ENCODE measurements around the gene MB21D2.
"Not testable (repeated sequence)": the region's sequence is repeated elsewhere in the genome, so short reads cannot be mapped to it uniquely, and the experiment has no call there.

MB21D2 gene

DNA sequence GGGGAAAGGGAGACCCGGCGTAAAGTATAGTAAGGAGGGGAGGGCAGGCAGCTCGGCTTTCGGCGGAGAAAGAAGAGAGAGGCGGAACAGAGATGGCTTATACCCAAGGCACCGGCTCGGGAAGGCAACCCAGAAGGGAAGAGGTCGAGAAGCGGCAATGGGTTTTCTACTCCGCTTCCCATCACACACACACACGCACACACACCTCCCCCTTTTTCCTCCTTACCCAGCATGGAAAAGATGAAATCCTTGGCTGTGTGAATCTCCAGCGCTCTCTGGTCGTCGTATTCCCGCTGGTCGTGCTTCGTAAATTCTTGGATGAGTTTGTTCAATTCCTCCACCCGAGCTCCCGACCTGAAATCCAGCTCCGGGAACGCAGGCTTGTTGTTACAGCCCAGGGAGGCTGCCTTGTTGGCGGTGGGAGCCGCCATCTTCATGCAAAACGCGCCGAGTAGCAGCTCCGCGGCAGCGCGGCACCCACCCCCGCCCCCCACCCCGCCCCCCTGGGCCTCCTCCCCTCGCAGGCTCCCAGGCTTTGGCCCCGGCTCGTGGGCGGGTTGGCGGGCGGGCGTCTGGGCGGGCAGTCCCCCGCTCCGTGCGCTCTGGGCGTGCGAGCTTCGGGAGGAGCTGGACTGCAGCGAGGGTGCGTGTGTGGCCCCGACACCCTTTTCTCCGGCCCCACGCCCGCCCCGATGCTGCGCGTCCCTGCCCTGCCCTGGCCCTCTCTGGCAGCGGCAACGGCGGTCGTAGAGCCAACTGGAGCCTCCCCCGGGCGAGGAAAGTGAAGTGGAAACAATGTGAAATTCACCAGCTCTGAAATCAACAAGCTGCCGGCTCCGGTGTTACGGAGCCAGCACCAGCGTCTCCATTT, at the start of gene MB21D2:
Gene MB21D2, minus strand, starts transcription at position 453 of the 871 bp plus-strand sequence. Its CDS starts 16 bp downstream, at position 437.
- DNase-seq: peak; percentile 63 to 75

- not testable (repeated sequence) for DNase-seq
Measured at GRCh38 chr3:192964959-192965719, 47.5 kb upstream of the MB21D2 start.

DNA sequence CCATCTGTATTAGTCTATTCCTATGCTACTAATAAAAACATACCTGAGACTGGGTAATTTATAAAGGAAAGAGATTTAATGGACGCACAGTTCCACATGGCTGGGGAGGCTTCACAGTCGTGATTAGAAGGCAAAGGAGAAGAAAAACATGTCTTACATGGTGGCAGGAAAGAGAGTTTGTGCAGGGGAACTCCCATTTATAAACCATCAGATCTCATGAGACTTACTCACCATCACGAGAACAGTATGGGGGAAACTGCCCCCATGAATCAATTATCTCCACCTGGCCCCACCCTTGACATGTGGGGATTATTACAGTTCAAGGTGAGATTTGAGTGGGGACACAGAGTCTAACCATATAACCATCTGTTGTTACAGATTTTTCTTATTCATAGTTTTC, 42.1 kb upstream of the MB21D2 start:
- no peak for DNase-seq

DNA sequence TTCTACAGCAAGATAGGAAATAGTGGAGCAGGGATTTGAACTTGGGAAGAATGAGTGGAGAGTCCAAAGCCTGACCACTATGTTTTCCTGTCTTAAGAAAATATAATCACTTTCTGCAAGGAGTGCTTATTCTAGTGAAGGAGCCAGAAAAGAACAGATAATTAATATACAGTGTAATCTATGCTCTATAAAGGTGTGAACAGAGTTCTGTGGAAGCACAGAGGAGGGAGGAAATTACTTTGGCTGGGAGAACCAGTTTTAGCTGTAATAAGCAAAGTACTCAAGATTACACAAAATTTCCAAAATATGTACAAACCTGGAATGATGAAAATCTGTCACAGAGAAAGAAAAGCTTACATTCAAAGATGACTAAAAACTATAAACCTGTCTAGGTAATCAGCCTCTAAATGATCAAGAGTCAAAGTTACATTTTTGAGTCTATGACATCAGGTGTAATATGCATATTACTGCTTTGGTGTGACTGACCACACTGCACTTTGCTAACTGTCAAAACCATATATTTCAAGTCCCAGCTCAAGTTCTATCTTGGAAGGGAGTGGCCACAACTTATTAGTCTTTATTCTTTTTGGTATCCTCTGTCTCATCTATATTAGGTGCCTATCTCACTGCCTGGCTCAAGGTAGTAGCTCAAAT, 40.7 kb upstream of the MB21D2 start:
- DNase-seq: no peak

- DNase-seq: no peak
Measured at GRCh38 chr3:192957441-192958021, 39.9 kb upstream of the MB21D2 start.

- no peak for DNase-seq
Measured at GRCh38 chr3:192953926-192954325, 36.3 kb upstream of the MB21D2 start.

DNA sequence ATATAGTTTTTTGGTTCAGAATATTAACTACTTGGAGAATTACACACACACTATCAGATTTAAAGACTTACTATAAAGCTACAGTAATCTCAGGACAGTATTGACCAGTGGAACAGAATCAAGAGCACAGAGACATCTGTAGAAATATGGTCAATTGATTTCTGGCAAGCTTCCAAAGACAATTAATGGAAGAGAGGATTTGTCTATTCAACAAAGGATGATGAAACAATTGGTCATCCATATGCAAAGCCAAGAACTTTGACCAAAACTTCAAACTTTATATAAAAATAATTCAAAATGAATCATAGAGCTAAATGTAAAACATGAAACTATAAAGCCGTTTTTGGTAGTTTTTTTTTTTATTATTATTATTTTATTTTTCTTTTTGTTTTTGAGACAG, 29.8 kb upstream of the MB21D2 start:
- no peak for DNase-seq

GRCh38 chr3:192943393-192943792, 25.7 kb upstream of the MB21D2 start:
- DNase-seq: no peak

- no peak for DNase-seq
Measured at GRCh38 chr3:192942625-192943024, 25.0 kb upstream of the MB21D2 start.

- DNase-seq: no peak
Measured at GRCh38 chr3:192940129-192940528, 22.5 kb upstream of the MB21D2 start.

DNA sequence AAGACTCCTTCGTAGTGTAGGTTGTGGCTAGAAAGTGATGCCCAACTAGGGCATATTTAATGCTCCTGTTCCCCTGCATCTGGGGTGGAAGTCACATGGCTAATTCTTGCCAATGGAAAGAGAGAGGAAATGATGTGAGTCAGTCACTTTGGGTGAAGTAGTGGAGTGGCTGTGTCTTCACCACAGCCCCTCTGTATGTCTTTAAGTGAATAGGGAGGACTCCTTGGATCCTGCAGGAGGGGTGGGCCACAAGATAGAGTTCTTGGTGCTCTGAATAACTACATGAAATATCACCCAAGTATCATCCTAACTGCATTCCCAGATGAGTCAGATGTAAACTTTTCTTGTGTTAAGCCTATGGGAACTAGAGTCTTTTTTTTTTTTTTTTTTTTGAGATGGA, 17.8 kb upstream of the MB21D2 start:
- DNase-seq: no peak

GRCh38 chr3:192933779-192934460, 16.3 kb upstream of the MB21D2 start:
- no peak for DNase-seq

- DNase-seq: no peak
Measured at GRCh38 chr3:192933259-192933658, 15.6 kb upstream of the MB21D2 start.

GRCh38 chr3:192931825-192932224, 14.2 kb upstream of the MB21D2 start:
- no peak for DNase-seq

GRCh38 chr3:192930577-192930976, 12.9 kb upstream of the MB21D2 start:
- no peak for DNase-seq

DNA sequence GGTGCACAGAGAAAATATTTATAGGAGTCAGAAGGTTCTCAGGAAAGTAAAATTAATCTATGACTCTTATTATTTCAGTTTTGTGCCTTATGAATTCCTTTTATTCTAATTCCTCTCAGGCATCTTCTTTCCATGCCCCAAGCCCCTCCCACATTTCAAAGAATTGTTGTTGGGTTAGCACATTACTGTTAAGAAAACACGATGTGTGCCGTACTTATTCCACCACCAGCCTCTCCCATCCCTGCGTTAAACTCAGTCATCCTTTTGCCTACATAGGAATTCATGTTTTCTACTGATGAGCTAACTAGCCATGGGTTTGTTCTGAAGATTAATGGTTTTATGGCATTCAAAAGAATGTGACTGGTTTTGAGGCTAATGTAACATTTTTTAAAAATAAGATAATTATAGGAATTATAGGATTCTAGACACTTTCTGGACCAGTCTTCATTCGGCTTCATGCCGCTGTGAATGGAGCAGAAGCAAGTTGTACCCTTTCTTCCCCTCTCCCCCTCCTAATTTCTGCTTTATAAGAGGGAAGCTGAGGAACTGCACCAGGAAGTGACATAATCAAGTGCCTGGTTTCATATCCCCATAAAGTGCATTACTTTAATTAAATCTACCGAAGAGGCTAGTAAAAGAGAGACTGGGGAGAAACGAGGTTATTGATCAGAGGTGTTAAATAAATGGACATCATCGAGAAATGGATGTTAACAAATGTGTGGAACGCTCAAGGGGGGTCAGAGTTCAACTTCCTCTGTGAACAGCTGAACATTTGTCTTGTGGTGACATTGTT, 12.3 kb upstream of the MB21D2 start:
- no peak for DNase-seq

- DNase-seq: no peak
Measured at GRCh38 chr3:192929146-192929545, 11.5 kb upstream of the MB21D2 start.

DNA sequence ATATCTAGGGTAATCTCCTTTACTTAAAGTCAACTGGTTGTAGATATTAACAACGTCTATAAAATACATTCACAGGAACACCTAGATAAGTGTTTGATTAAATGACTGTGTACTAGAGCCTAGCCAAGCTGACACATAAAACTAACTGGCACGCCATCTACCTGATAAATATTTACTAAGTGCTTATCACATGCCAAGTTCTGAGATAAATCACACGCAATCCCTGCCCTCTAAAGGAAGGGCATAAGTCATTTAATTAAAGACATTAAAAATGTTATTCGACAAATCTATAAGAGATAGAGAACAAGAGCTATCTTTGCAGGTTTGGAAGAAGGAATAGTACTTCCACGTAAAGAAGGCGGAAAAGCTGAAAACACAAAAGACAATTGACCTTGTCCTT, 11.1 kb upstream of the MB21D2 start:
- no peak for DNase-seq

- no peak for DNase-seq
Measured at GRCh38 chr3:192928016-192928415, 10.4 kb upstream of the MB21D2 start.

DNA sequence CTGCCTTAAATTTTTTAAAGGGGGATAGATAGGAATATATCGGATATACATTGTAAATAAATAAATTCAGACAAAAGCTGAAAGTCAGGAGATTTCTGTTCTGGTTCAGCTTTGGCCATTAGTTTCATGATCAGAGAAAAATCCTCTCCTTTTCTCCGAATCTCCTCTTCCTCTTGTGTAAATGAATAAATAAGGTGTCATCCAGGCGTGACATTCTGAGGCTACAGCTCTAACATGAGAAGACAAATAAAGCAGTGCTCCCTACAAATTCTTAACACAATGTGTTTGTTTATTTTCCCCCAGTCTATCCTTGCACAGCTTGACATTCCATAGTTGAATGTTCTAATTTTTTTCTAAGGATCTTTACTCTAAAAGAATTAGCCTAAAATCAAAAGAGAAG, 9.4 kb upstream of the MB21D2 start:
- no peak for DNase-seq

DNA sequence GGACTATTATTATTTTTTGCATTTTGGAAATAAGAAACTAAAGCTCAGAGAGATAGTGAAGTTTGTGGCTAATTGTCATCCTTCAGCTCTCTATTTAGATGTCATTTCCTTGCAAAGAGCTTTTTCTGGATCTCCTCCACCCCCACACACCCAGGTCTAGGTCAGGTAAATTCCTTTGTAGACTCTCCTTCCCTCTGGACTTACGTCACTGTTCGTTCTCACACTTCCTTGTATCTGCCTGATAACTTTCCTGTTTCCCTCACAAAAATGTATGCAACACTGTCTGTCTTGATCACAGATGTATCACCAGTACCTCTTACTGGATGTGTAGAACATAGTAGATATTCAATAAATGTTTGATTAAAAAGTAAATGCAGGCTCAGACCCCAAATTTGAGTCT, 6.1 kb upstream of the MB21D2 start:
- DNase-seq: no peak

DNA sequence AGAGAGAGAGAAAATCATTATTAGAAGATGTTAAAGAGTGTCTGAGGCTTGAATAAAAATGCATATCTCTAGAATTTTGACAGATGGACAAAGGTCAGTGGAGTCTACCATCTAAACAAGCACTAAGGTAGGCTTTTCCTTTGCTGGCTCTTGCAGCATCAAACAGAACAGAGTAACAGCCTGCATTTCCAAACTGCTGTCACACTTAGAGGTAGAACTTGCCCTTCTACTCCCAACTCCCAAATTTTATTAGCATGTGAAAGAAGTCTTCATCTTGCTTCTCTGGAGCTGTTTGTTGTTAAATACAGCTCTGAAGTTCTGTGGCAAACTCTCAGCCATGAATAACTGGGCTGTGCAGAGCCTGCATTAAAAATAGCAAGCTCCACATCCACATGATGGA, 4.1 kb upstream of the MB21D2 start:
- no peak for DNase-seq
